ENCODE results near the gene ERN1. TPM values are rescaled to one million over a fixed set of nuclear protein-coding genes. Genes with fewer than 3 reads are reported as not detected.

Gene ERN1
- total RNA-seq, 1 donor, result 12.7 TPM

DNA sequence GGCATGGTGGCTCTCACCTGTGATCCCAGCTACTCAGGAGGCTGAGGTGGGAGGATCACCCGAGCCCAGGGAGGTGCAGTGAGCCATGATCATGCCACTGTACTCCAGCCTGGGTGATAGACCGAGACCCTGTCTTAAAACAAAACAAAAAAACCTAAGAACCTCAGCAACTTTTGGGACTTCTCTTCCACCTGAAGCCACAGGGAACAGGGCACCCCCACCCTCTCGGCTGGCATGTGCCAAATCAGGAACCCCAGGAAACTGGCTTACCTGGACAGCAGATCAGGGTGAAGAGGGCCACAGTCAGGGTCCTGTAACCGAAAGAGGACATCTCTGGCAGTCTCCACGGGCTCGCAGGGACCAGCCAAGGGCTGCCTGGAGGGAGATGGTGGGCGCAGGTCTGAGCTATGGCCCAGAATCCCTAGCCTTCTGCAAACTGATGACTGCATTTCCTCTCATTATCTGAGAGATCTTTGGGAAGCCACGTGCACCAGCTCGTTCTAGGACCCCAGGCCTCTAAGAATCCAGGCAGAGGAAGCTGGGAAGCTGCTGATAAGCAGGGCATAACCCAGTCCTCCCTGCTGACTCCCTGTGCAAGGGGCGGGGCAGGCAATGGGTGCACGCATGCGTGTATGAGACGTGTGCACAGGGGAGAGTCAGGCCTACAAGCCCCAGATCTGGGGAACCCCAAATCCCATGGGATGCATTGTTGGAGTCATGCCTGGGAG is 123.4 kb downstream of the ERN1 start:
- Histone ChIP-seq H3K79me2 (ENCODE audit: insufficient read depth, low read length) (no peaks in the 10 kb centered on the region), H3K36me3 (ENCODE audit: insufficient read depth, low read length) (no peaks in the 10 kb centered on the region), H3K9me3 (ENCODE audit: low read depth, low read length) (no peaks in the 10 kb centered on the region), H4K20me1 (ENCODE audit: insufficient read depth, low read length) (no peaks in the 10 kb centered on the region), H3K4me1 (ENCODE audit: insufficient read depth, low read length) (peaks cover 24% of the 10 kb centered on the region), H2AFZ (ENCODE audit: low read length) (peak overlapping the region; percentile 59), H3K4me2 (ENCODE audit: insufficient read depth, low read length) (peak overlapping the region; percentile 36), H3K27me3 (ENCODE audit: insufficient read depth, low read length) (no peaks in the 10 kb centered on the region), H3K4me3 (ENCODE audit: insufficient read depth, low read length) (no peak overlapping the region), H3K27ac (ENCODE audit: low read depth, low read length) (no peak overlapping the region)
- DNase-seq (ENCODE audit: insufficient read length, low spot score, missing footprints), result peak; percentile 93
- TF ChIP-seq CTCF (IDR thresholded peaks at IDR 0.05; ENCODE audit: extremely low read depth, low read depth, low read length), result no peak

GRCh38 chr17:64005734-64006167 is 124.2 kb downstream of the ERN1 start:
- no peaks in the 10 kb centered on the region for H3K27me3 ChIP-seq (ENCODE audit: insufficient read depth, low read length)
- peak; percentile 90 for DNase-seq (ENCODE audit: insufficient read length, low spot score, missing footprints)
- H3K36me3 ChIP-seq (ENCODE audit: insufficient read depth, low read length), result no peaks in the 10 kb centered on the region
- H3K4me3 ChIP-seq (ENCODE audit: insufficient read depth, low read length), result no peak overlapping the region
- H4K20me1 ChIP-seq (ENCODE audit: insufficient read depth, low read length), result no peaks in the 10 kb centered on the region
- no peaks in the 10 kb centered on the region for H3K79me2 ChIP-seq (ENCODE audit: insufficient read depth, low read length)
- no peak overlapping the region for H3K27ac ChIP-seq (ENCODE audit: low read depth, low read length)
- H2AFZ ChIP-seq (ENCODE audit: low read length), result no peak overlapping the region
- H3K4me1 ChIP-seq (ENCODE audit: insufficient read depth, low read length), result peaks cover 24% of the 10 kb centered on the region
- H3K9me3 ChIP-seq (ENCODE audit: low read depth, low read length), result no peaks in the 10 kb centered on the region
- TF ChIP-seq CTCF (IDR thresholded peaks at IDR 0.05; ENCODE audit: extremely low read depth, low read depth, low read length), result no peak
- no peak overlapping the region for H3K4me2 ChIP-seq (ENCODE audit: insufficient read depth, low read length)

DNA sequence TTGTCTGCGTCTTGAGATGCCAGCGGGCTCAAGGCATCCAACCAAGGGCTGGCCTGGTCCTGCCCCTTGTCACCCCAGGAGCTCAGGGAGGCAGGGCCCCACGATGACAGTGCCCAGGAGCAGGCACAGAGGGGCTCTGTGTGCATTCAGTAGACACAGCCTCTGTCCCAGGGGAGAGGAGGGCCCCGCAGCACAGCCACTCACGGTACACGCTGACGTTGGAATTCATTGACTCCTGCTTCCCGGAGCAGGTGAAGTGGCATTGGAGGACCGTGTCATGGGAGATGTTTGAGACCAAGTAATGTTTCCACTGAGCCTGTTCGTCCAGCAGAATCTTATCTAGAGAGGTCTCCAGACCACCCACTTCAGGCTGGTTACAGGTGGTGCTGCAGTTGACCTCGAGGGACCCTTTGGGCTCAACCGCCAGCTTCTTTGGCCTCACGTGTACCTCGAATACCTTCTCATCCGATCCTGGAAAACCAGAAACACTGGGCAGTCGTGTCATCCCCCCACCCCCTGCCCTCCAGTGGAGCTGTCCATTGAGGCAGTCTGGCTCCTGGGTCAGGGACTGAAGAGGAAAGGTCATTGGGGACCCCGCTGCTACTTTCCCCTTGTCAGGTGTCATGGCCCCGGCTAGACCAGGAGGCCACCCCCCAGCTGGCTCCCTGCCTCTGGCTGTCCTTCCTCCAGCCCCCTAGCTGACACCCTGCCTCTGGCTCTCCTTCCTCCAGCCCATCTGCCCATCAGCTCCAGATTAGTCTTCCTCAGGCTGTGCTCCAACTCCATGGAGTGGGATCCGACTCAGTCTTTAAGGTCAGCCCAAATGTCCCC is 124.8 kb downstream of the ERN1 start:
- Histone ChIP-seq H3K4me1 (ENCODE audit: insufficient read depth, low read length) (peaks cover 24% of the 10 kb centered on the region), H2AFZ (ENCODE audit: low read length) (no peak overlapping the region), H3K79me2 (ENCODE audit: insufficient read depth, low read length) (no peaks in the 10 kb centered on the region), H3K27ac (ENCODE audit: low read depth, low read length) (no peak overlapping the region), H3K4me3 (ENCODE audit: insufficient read depth, low read length) (no peak overlapping the region), H3K27me3 (ENCODE audit: insufficient read depth, low read length) (no peaks in the 10 kb centered on the region), H3K36me3 (ENCODE audit: insufficient read depth, low read length) (no peaks in the 10 kb centered on the region), H3K4me2 (ENCODE audit: insufficient read depth, low read length) (no peak overlapping the region), H4K20me1 (ENCODE audit: insufficient read depth, low read length) (no peaks in the 10 kb centered on the region), H3K9me3 (ENCODE audit: low read depth, low read length) (no peaks in the 10 kb centered on the region)
- TF ChIP-seq CTCF (IDR thresholded peaks at IDR 0.05; ENCODE audit: extremely low read depth, low read depth, low read length), result no peak
- DNase-seq (ENCODE audit: insufficient read length, low spot score, missing footprints), result peak; percentile 69

DNA sequence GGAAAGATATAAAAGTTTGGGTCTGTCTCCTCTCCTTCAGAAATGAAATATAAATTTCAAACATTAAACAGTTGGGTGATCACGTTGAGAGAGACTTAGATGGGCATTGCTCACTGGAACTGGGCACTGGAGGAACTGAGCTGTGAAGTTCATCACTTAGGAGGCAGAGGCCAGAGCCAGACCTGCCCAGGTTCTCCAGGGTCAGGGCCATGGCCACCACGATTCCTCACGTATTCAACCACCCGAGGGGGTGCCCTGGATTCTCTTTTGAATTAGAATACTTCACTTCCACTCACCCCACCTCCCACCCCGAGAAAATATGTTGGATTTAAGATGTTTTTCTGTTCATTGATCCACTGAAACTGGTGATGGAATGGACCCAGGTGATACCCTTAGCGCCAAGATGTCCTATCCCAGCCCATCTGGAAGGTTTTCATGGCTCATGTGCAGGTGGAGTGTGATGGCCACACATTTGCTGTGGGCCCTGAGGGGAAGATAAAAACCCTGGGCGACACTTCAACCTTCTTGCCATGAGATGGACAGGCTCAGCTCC is 125.7 kb downstream of the ERN1 start:
- Histone ChIP-seq H3K4me2 (ENCODE audit: insufficient read depth, low read length) (no peak overlapping the region), H4K20me1 (ENCODE audit: insufficient read depth, low read length) (no peaks in the 10 kb centered on the region), H3K27me3 (ENCODE audit: insufficient read depth, low read length) (no peaks in the 10 kb centered on the region), H3K4me1 (ENCODE audit: insufficient read depth, low read length) (peaks cover 19% of the 10 kb centered on the region), H3K79me2 (ENCODE audit: insufficient read depth, low read length) (no peaks in the 10 kb centered on the region), H3K27ac (ENCODE audit: low read depth, low read length) (no peak overlapping the region), H3K9me3 (ENCODE audit: low read depth, low read length) (no peaks in the 10 kb centered on the region), H3K36me3 (ENCODE audit: insufficient read depth, low read length) (no peaks in the 10 kb centered on the region), H3K4me3 (ENCODE audit: insufficient read depth, low read length) (no peak overlapping the region), H2AFZ (ENCODE audit: low read length) (no peak overlapping the region)
- no peak for TF ChIP-seq CTCF (IDR thresholded peaks at IDR 0.05; ENCODE audit: extremely low read depth, low read depth, low read length)
- DNase-seq (ENCODE audit: insufficient read length, low spot score, missing footprints), result no peak
